H9 (cell line): ENCODE data around the gene FAM53B. TPM values are rescaled to one million over a fixed set of nuclear protein-coding genes. Genes with fewer than 3 reads are reported as not detected.

Experiments
- DNase-seq: peaks from one replicate; pipeline ENCODE4 v3.0.0-alpha.2; 2017
- H2AFZ ChIP-seq: one replicate; pipeline ENCODE4 v1.6.1; 2013; ENCODE audit warnings: mild to moderate bottlenecking, low read length, control low read depth, moderate library complexity
- H2AK5ac ChIP-seq: 2 replicates; pipeline ENCODE4 v1.6.1; 2013; ENCODE audit warnings: low read length, control low read depth, mixed read lengths; ENCODE audit not compliant: insufficient read length
- H2BK120ac ChIP-seq: one replicate; pipeline ENCODE4 v1.6.1; 2013; ENCODE audit warnings: low read depth, mild to moderate bottlenecking, low read length, control low read depth, inconsistent platforms; ENCODE audit not compliant: poor library complexity, severe bottlenecking
- H2BK12ac ChIP-seq: 2 replicates; pipeline ENCODE4 v1.6.1; 2013; ENCODE audit warnings: low read length, control low read depth, mixed read lengths, low read depth; ENCODE audit not compliant: insufficient read length
- H2BK15ac ChIP-seq: 2 replicates; pipeline ENCODE4 v1.6.1; 2013; ENCODE audit warnings: low read depth, low read length, control low read depth
- H2BK20ac ChIP-seq: one replicate; pipeline ENCODE4 v1.6.1; 2013; ENCODE audit warnings: low read depth, mild to moderate bottlenecking, low read length, control low read depth, inconsistent platforms; ENCODE audit not compliant: poor library complexity, severe bottlenecking
- H2BK5ac ChIP-seq: 2 replicates; pipeline ENCODE4 v1.6.1; 2013; ENCODE audit warnings: low read length, control low read depth, mixed read lengths; ENCODE audit not compliant: insufficient read length
- H3K14ac ChIP-seq: 2 replicates; pipeline ENCODE4 v1.6.1; 2013; ENCODE audit warnings: low read length, control low read depth; ENCODE audit not compliant: insufficient read depth
- H3K18ac ChIP-seq: 2 replicates; pipeline ENCODE4 v1.6.1; 2013; ENCODE audit warnings: low read depth, mild to moderate bottlenecking, mixed read lengths, low read length, control low read depth; ENCODE audit not compliant: insufficient read length
- H3K23ac ChIP-seq: 2 replicates; pipeline ENCODE4 v1.6.1; 2013; ENCODE audit warnings: low read length, control low read depth, mixed read lengths, low read depth; ENCODE audit not compliant: insufficient read length
- H3K23me2 ChIP-seq: 2 replicates; pipeline ENCODE4 v1.6.1; 2013; ENCODE audit warnings: low read depth, mild to moderate bottlenecking, mixed read lengths, low read length, control low read depth; ENCODE audit not compliant: insufficient read length, poor library complexity, severe bottlenecking
- H3K27ac ChIP-seq: 2 replicates; pipeline ENCODE4 v1.5.1; 2013; ENCODE audit warnings: low read length, control low read depth, mixed read lengths, low read depth; ENCODE audit not compliant: insufficient read length
- H3K27me3 ChIP-seq: 2 replicates; pipeline ENCODE4 v1.6.1; 2013; ENCODE audit warnings: low read length, control low read depth, inconsistent platforms; ENCODE audit not compliant: insufficient read depth
- H3K4ac ChIP-seq: 2 replicates; pipeline ENCODE4 v1.6.1; 2013; ENCODE audit warnings: low read depth, mild to moderate bottlenecking, control low read depth, inconsistent platforms, low read length, moderate library complexity
- H3K4me1 ChIP-seq: 2 replicates; pipeline ENCODE4 v1.6.1; 2013; ENCODE audit warnings: low read length, control low read depth, inconsistent platforms; ENCODE audit not compliant: insufficient read depth
- H3K4me2 ChIP-seq: 2 replicates; pipeline ENCODE4 v1.6.1; 2013; ENCODE audit warnings: low read length, control low read depth, mixed read lengths; ENCODE audit not compliant: insufficient read length, insufficient read depth
- H3K56ac ChIP-seq: 2 replicates; pipeline ENCODE4 v1.6.1; 2013; ENCODE audit warnings: low read depth, mild to moderate bottlenecking, mixed read lengths, low read length, control low read depth; ENCODE audit not compliant: insufficient read length
- H3K79me1 ChIP-seq: 2 replicates; pipeline ENCODE4 v1.6.1; 2013; ENCODE audit warnings: low read depth, mild to moderate bottlenecking, moderate library complexity, low read length, control low read depth, inconsistent platforms; ENCODE audit not compliant: insufficient read depth, poor library complexity, severe bottlenecking
- H3K79me2 ChIP-seq: 2 replicates; pipeline ENCODE4 v1.6.1; 2013; ENCODE audit warnings: low read length, control low read depth, inconsistent platforms; ENCODE audit not compliant: insufficient read depth
- H3K9ac ChIP-seq: 2 replicates; pipeline ENCODE4 v1.6.1; 2013; ENCODE audit warnings: low read length, control low read depth, mixed read lengths; ENCODE audit not compliant: insufficient read length; ENCODE audit errors: extremely low read depth
- H3K9me3 ChIP-seq: one replicate; pipeline ENCODE4 v1.6.1; 2013; ENCODE audit warnings: low read depth, low read length, inconsistent platforms; ENCODE audit not compliant: control insufficient read depth
- H3T11ph ChIP-seq: one replicate; pipeline ENCODE4 v1.6.1; 2013; ENCODE audit warnings: mild to moderate bottlenecking, low read length, control low read depth, inconsistent platforms
- H4K20me1 ChIP-seq: one replicate; pipeline ENCODE4 v1.6.1; 2013; ENCODE audit not compliant: control insufficient read depth, insufficient read length, insufficient read depth
- H4K5ac ChIP-seq: 2 replicates; pipeline ENCODE4 v1.6.1; 2013; ENCODE audit warnings: low read depth, mild to moderate bottlenecking, mixed read lengths, low read length, control low read depth; ENCODE audit not compliant: insufficient read length
- H4K8ac ChIP-seq: replicated peaks from 2 replicates; pipeline ENCODE4 v1.6.1; 2013; ENCODE audit warnings: low read length, control low read depth, mixed read lengths, low read depth; ENCODE audit not compliant: insufficient read length
- H4K91ac ChIP-seq: 2 replicates; pipeline ENCODE4 v1.6.1; 2013; ENCODE audit warnings: low read depth, mild to moderate bottlenecking, moderate library complexity, mixed read lengths, low read length, control low read depth; ENCODE audit not compliant: insufficient read length
- H3K27ac Mint-ChIP-seq, 3 experiments: 2 replicates in 2 of 3; 3 replicates in 1 of 3; pipeline ENCODE4 v1.8.0; 2020 to 2021; ENCODE audit warnings: mixed read lengths in 3 of 3, mild to moderate bottlenecking in 1 of 3, moderate library complexity in 1 of 3
- H3K27me3 Mint-ChIP-seq: 2 replicates; pipeline ENCODE4 v1.8.0; 2021; ENCODE audit warnings: low read depth, mild to moderate bottlenecking, moderate library complexity, mixed read lengths
- H3K36me3 Mint-ChIP-seq, 3 experiments: 2 replicates in 2 of 3; 3 replicates in 1 of 3; pipeline ENCODE4 v1.8.0; 2020 to 2021; ENCODE audit warnings: low read depth in 3 of 3, mixed read lengths in 3 of 3; ENCODE audit not compliant: insufficient read depth in 1 of 3
- H3K4me1 Mint-ChIP-seq, 2 experiments: 2 replicates each; pipeline ENCODE4 v1.8.0; 2020; ENCODE audit warnings: mixed read lengths in 2 of 2
- H3K4me3 Mint-ChIP-seq, 2 experiments: 2 replicates in 1 of 2; 3 replicates in 1 of 2; pipeline ENCODE4 v1.8.0; 2020 to 2021; ENCODE audit warnings: mild to moderate bottlenecking in 2 of 2, mixed read lengths in 2 of 2, moderate library complexity in 1 of 2
- H3K9me3 Mint-ChIP-seq, 2 experiments: 2 replicates in 1 of 2; 3 replicates in 1 of 2; pipeline ENCODE4 v1.8.0; 2020; ENCODE audit warnings: mild to moderate bottlenecking in 2 of 2, mixed read lengths in 2 of 2, moderate library complexity in 1 of 2
- CTCF ChIP-seq: fragments of 200-600 bp; sonication (generic); conservative IDR thresholded peaks from 3 replicates; pipeline ENCODE4 v1.8.0; 2021; ENCODE audit warnings: antibody characterized with exemption, mild to moderate bottlenecking
- WGBS: extraction: QIAGEN DNeasy Blood & Tissue Kit; methylation state at CpG from one replicate; pipeline ENCODE4 v1.1.7; 2013; ENCODE audit warnings: missing lambda C conversion rate, low lambda C conversion rate, mixed read lengths; ENCODE audit not compliant: insufficient read length; ENCODE audit errors: extremely low coverage; 5-methylcytosine and 5-hydroxymethylcytosine counted together
- total RNA-seq: library from RNA; stranded (reverse); gene quantifications from 2 replicates; pipeline ENCODE4 v1.2.1, GENCODE V29; 2021

FAM53B gene
- total RNA-seq, 1 experiment from 2014 or later, result 11.5 TPM

DNA sequence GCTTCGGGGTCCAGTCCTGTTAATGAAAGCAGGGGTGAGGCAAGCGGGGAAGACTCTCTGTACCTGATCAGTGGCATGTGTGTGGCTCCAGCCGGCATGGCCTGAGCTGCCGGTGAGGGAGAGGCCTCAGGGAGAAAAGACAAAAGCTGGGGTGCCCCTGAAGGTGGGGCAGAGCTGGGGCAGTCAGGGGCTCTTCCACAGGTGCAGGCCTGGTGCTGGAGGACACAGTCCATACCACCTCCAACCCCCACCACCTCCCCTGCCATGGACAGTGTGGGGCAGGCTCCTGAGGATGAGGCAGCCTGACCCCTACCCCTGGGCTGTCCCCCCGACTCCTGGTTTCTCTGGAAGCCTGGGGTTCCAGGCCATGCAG, 153.1 kb downstream of the FAM53B start:
- Histone ChIP-seq H2BK120ac (no peak overlapping the region), H3K27ac (no peak overlapping the region), H3K9me3 (no peaks in the 10 kb centered on the region), H2BK5ac (no peak overlapping the region), H3K56ac (no peak overlapping the region), H4K91ac (no peak overlapping the region), H2BK12ac (no peak overlapping the region), H3K4me1 (no peaks in the 10 kb centered on the region), H4K8ac (no peak overlapping the region), H3K27me3 (no peaks in the 10 kb centered on the region), H3K4ac (no peak overlapping the region), H4K5ac (no peak overlapping the region), H3K79me1 (no peaks in the 10 kb centered on the region), H2BK15ac (no peak overlapping the region), H4K20me1 (no peaks in the 10 kb centered on the region), H3K9ac (no peak overlapping the region), H3K79me2 (no peaks in the 10 kb centered on the region), H3T11ph (no peak overlapping the region), H2BK20ac (no peak overlapping the region), H3K23me2 (no peaks in the 10 kb centered on the region), H2AK5ac (no peak overlapping the region), H3K4me2 (no peak overlapping the region), H2AFZ (no peak overlapping the region), H3K14ac (no peak overlapping the region), H3K18ac (no peak overlapping the region), H3K23ac (no peak overlapping the region)
- H3K36me3 Mint-ChIP-seq, result no peaks in the 10 kb centered on the region; a peak in 2 of 7 replicates
- TF ChIP-seq CTCF, result no peak
- no peak for DNase-seq
- peak overlapping the region in 2 of 3 experiments; percentile 44 to 70; a peak in 3 of 7 replicates for H3K27ac Mint-ChIP-seq
- WGBS, result no CpG with 5 or more reads among the region's 5 CpGs
- H3K9me3 Mint-ChIP-seq, result peaks cover 0 to 4% of the 10 kb centered on the region in 2 experiments; a peak in 1 of 5 replicates
- peaks cover 0 to 8% of the 10 kb centered on the region in 2 experiments; a peak in 1 of 4 replicates for H3K4me1 Mint-ChIP-seq
- H3K27me3 Mint-ChIP-seq, result peaks cover 3% of the 10 kb centered on the region
- no peak overlapping the region; a peak in 1 of 5 replicates for H3K4me3 Mint-ChIP-seq
